ENCODE data around the gene RHOB. TPM values are rescaled to one million over a fixed set of nuclear protein-coding genes. Genes with fewer than 3 reads are reported as not detected.

Gene RHOB
- polyA plus RNA-seq, 1 donor from 2014 or later = 205 TPM

- Histone ChIP-seq H3K9me3 (ENCODE audit: low read length) (no peaks in the 10 kb centered on the region), H3K27ac (ENCODE audit: low read length) (no peak overlapping the region), H3K4me3 (ENCODE audit: low read length) (no peak overlapping the region), H3K9me2 (ENCODE audit: insufficient read depth, low read length) (no peaks in the 10 kb centered on the region), H4K20me1 (ENCODE audit: insufficient read depth) (no peaks in the 10 kb centered on the region), H3K9ac (ENCODE audit: low read length) (no peak overlapping the region), H3K4me2 (ENCODE audit: low read length) (no peak overlapping the region), H3K27me3 (ENCODE audit: insufficient read depth, low read depth, low read length) (no peaks in the 10 kb centered on the region), H3K36me3 (ENCODE audit: insufficient read depth, low read length) (no peaks in the 10 kb centered on the region), H2AFZ (ENCODE audit: low read depth, low read length) (no peak overlapping the region), H3F3A (ENCODE audit: insufficient read depth, low read length, poor library complexity, severe bottlenecking) (no peaks in the 10 kb centered on the region), H3K79me2 (replicated peaks; ENCODE audit: insufficient read depth, low read length) (no peaks in the 10 kb centered on the region)
- TF ChIP-seq SMC3 (conservative IDR thresholded peaks at IDR 0.05; ENCODE audit: poor library complexity) = no peak
- TF ChIP-seq MXI1 (conservative IDR thresholded peaks at IDR 0.05; ENCODE audit: poor library complexity, severe bottlenecking) = no peak
- TF ChIP-seq TAF1 (IDR thresholded peaks at IDR 0.05; ENCODE audit: low read depth) = no peak
- TF ChIP-seq POLR2AphosphoS5 (IDR thresholded peaks at IDR 0.05) = no peak
- no peak for TF ChIP-seq EP300 (conservative IDR thresholded peaks at IDR 0.05; ENCODE audit: poor library complexity, severe bottlenecking)
- TF ChIP-seq CTCF (IDR thresholded peaks at IDR 0.05; ENCODE audit: poor library complexity, severe bottlenecking) = no peak
- no peak for TF ChIP-seq EZH2 (IDR thresholded peaks at IDR 0.05; ENCODE audit: borderline replicate concordance, insufficient read depth, low read length, poor library complexity, severe bottlenecking)
- no peak for TF ChIP-seq RAD21 (conservative IDR thresholded peaks at IDR 0.05)
- TF ChIP-seq REST (IDR thresholded peaks at IDR 0.05; ENCODE audit: borderline replicate concordance) = no peak
These were observed 7.7 kb upstream of the RHOB start for GRCh38 chr2:20439193-20439475.

DNA sequence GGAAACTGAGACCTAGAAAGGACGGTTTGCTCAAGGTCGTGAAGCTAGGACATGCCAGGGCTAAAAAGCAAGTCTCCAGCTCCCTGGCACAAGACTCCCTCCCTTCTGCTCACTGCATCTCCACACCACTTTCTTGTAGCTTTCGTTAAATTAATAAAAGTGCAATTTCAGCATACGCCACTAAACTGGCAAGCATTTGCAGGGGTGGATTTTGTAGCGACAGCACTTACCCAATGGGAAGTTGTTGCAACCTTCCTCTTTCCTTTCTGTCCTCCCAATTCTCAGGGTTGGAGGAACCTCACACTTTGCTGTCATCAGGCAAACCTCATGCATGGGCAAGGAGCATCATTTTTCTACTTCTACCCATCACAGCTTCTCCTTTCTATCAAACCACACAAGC lies 7.4 kb upstream of the RHOB start:
- H4K20me1 ChIP-seq (ENCODE audit: insufficient read depth) = no peaks in the 10 kb centered on the region
- H3K9ac ChIP-seq (ENCODE audit: low read length) = no peak overlapping the region
- H3K79me2 ChIP-seq (replicated peaks; ENCODE audit: insufficient read depth, low read length) = no peaks in the 10 kb centered on the region
- H3K4me2 ChIP-seq (ENCODE audit: low read length) = no peak overlapping the region
- no peak overlapping the region for H2AFZ ChIP-seq (ENCODE audit: low read depth, low read length)
- no peak overlapping the region for H3K4me3 ChIP-seq (ENCODE audit: low read length)
- TF ChIP-seq EP300 (conservative IDR thresholded peaks at IDR 0.05; ENCODE audit: poor library complexity, severe bottlenecking) (no peak), POLR2AphosphoS5 (IDR thresholded peaks at IDR 0.05) (no peak)
- no peaks in the 10 kb centered on the region for H3K9me2 ChIP-seq (ENCODE audit: insufficient read depth, low read length)
- no peak overlapping the region for H3K27ac ChIP-seq (ENCODE audit: low read length)
- no peaks in the 10 kb centered on the region for H3F3A ChIP-seq (ENCODE audit: insufficient read depth, low read length, poor library complexity, severe bottlenecking)
- H3K36me3 ChIP-seq (ENCODE audit: insufficient read depth, low read length) = no peaks in the 10 kb centered on the region
- no peaks in the 10 kb centered on the region for H3K9me3 ChIP-seq (ENCODE audit: low read length)
- H3K27me3 ChIP-seq (ENCODE audit: insufficient read depth, low read depth, low read length) = no peaks in the 10 kb centered on the region

- Histone ChIP-seq H3K9me2 (ENCODE audit: insufficient read depth, low read length) (no peaks in the 10 kb centered on the region), H3K36me3 (ENCODE audit: insufficient read depth, low read length) (no peaks in the 10 kb centered on the region), H3F3A (ENCODE audit: insufficient read depth, low read length, poor library complexity, severe bottlenecking) (no peaks in the 10 kb centered on the region), H3K9me3 (ENCODE audit: low read length) (no peaks in the 10 kb centered on the region), H3K4me3 (ENCODE audit: low read length) (no peak overlapping the region), H3K27ac (ENCODE audit: low read length) (no peak overlapping the region), H2AFZ (ENCODE audit: low read depth, low read length) (no peak overlapping the region), H3K27me3 (ENCODE audit: insufficient read depth, low read depth, low read length) (no peaks in the 10 kb centered on the region), H3K9ac (ENCODE audit: low read length) (no peak overlapping the region), H3K79me2 (replicated peaks; ENCODE audit: insufficient read depth, low read length) (no peaks in the 10 kb centered on the region), H3K4me2 (ENCODE audit: low read length) (no peak overlapping the region), H4K20me1 (ENCODE audit: insufficient read depth) (no peaks in the 10 kb centered on the region)
- TF ChIP-seq RAD21 (conservative IDR thresholded peaks at IDR 0.05) (no peak), SMC3 (conservative IDR thresholded peaks at IDR 0.05; ENCODE audit: poor library complexity) (no peak), CTCF (IDR thresholded peaks at IDR 0.05; ENCODE audit: poor library complexity, severe bottlenecking) (no peak), TAF1 (IDR thresholded peaks at IDR 0.05; ENCODE audit: low read depth) (no peak), EP300 (conservative IDR thresholded peaks at IDR 0.05; ENCODE audit: poor library complexity, severe bottlenecking) (no peak), REST (IDR thresholded peaks at IDR 0.05; ENCODE audit: borderline replicate concordance) (no peak), POLR2AphosphoS5 (IDR thresholded peaks at IDR 0.05) (no peak), MXI1 (conservative IDR thresholded peaks at IDR 0.05; ENCODE audit: poor library complexity, severe bottlenecking) (no peak), EZH2 (IDR thresholded peaks at IDR 0.05; ENCODE audit: borderline replicate concordance, insufficient read depth, low read length, poor library complexity, severe bottlenecking) (no peak)
These were observed 6.8 kb upstream of the RHOB start for GRCh38 chr2:20440001-20440560.
